ENCODE measurements around the gene PAQR4. TPM values are rescaled to one million over a fixed set of nuclear protein-coding genes. Genes with fewer than 3 reads are reported as not detected.

The PAQR4 gene
- total RNA-seq, 1 donor from 2014 or later: 9.5 TPM

- no peak for TF ChIP-seq CTCF (IDR thresholded peaks at IDR 0.05)
- no peak for DNase-seq (ENCODE audit: low spot score)
- H3K36me3 Mint-ChIP-seq (ENCODE audit: low read depth): no peaks in the 10 kb centered on the region
- no peak overlapping the region for H3K27ac Mint-ChIP-seq (ENCODE audit: unreplicated experiment)
- peaks cover 21% of the 10 kb centered on the region for H3K27me3 Mint-ChIP-seq (ENCODE audit: low read depth)
- peaks cover 3% of the 10 kb centered on the region for H3K4me1 Mint-ChIP-seq (ENCODE audit: low read depth)
- no peak overlapping the region for H3K4me3 Mint-ChIP-seq (ENCODE audit: unreplicated experiment)
- H3K9me3 Mint-ChIP-seq (ENCODE audit: low read depth): no peaks in the 10 kb centered on the region
Observed at GRCh38 chr16:3007059-3007956, 38.2 kb downstream of the PAQR4 start.

- DNase-seq (ENCODE audit: low spot score): no peak
- H3K27me3 Mint-ChIP-seq (ENCODE audit: low read depth): peaks cover 28% of the 10 kb centered on the region
- H3K4me1 Mint-ChIP-seq (ENCODE audit: low read depth): peaks cover 3% of the 10 kb centered on the region
- H3K36me3 Mint-ChIP-seq (ENCODE audit: low read depth): no peaks in the 10 kb centered on the region
- no peaks in the 10 kb centered on the region for H3K9me3 Mint-ChIP-seq (ENCODE audit: low read depth)
- no peak overlapping the region for H3K27ac Mint-ChIP-seq (ENCODE audit: unreplicated experiment)
- TF ChIP-seq CTCF (IDR thresholded peaks at IDR 0.05): no peak
- H3K4me3 Mint-ChIP-seq (ENCODE audit: unreplicated experiment): no peak overlapping the region
Observed at GRCh38 chr16:3007957-3008689, 39.0 kb downstream of the PAQR4 start.

- DNase-seq (ENCODE audit: low spot score): no peak
- H3K4me3 Mint-ChIP-seq (ENCODE audit: unreplicated experiment): no peak overlapping the region
- no peak for TF ChIP-seq CTCF (IDR thresholded peaks at IDR 0.05)
- H3K27me3 Mint-ChIP-seq (ENCODE audit: low read depth): peaks cover 28% of the 10 kb centered on the region
- H3K9me3 Mint-ChIP-seq (ENCODE audit: low read depth): no peaks in the 10 kb centered on the region
- H3K4me1 Mint-ChIP-seq (ENCODE audit: low read depth): peaks cover 3% of the 10 kb centered on the region
- H3K36me3 Mint-ChIP-seq (ENCODE audit: low read depth): no peaks in the 10 kb centered on the region
- H3K27ac Mint-ChIP-seq (ENCODE audit: unreplicated experiment): no peak overlapping the region
Observed at GRCh38 chr16:3008690-3009037, 39.5 kb downstream of the PAQR4 start.

GRCh38 chr16:3009568-3010390 lies 40.6 kb downstream of the PAQR4 start:
- H3K27ac Mint-ChIP-seq (ENCODE audit: unreplicated experiment): no peak overlapping the region
- H3K4me3 Mint-ChIP-seq (ENCODE audit: unreplicated experiment): no peak overlapping the region
- TF ChIP-seq CTCF (IDR thresholded peaks at IDR 0.05): no peak
- no peaks in the 10 kb centered on the region for H3K9me3 Mint-ChIP-seq (ENCODE audit: low read depth)
- no peaks in the 10 kb centered on the region for H3K36me3 Mint-ChIP-seq (ENCODE audit: low read depth)
- H3K27me3 Mint-ChIP-seq (ENCODE audit: low read depth): peaks cover 32% of the 10 kb centered on the region
- DNase-seq (ENCODE audit: low spot score): no peak
- H3K4me1 Mint-ChIP-seq (ENCODE audit: low read depth): peaks cover 3% of the 10 kb centered on the region

GRCh38 chr16:3010510-3010909 lies 41.4 kb downstream of the PAQR4 start:
- Mint-ChIP-seq H3K36me3 (ENCODE audit: low read depth) (no peaks in the 10 kb centered on the region), H3K27ac (ENCODE audit: unreplicated experiment) (no peak overlapping the region), H3K4me1 (ENCODE audit: low read depth) (no peaks in the 10 kb centered on the region), H3K9me3 (ENCODE audit: low read depth) (no peaks in the 10 kb centered on the region), H3K4me3 (ENCODE audit: unreplicated experiment) (no peak overlapping the region), H3K27me3 (ENCODE audit: low read depth) (peaks cover 29% of the 10 kb centered on the region)
- TF ChIP-seq CTCF (IDR thresholded peaks at IDR 0.05): no peak
- DNase-seq (ENCODE audit: low spot score): no peak

Data from chondrocyte (in vitro differentiated cells).